Fibroblast of lung (primary cell): Measurements from ENCODE around the gene TMUB1. TPM values are rescaled to one million over a fixed set of nuclear protein-coding genes. Genes with fewer than 3 reads are reported as not detected.

Experiments used
- DNase-seq, 2 donors: peaks; one replicate each; pipeline versions ENCODE4 v3.0.0 to v3.0.0-alpha.2; 2010; ENCODE audit warnings: low read depth in 2 of 2
- H2AFZ ChIP-seq: 2 replicates; pipeline ENCODE4 v1.5.1; 2012; ENCODE audit warnings: low read length, control low read depth, inconsistent platforms
- H3K27ac ChIP-seq: 2 replicates; pipeline ENCODE4 v1.5.1; 2011; ENCODE audit warnings: low read length, control low read depth; ENCODE audit not compliant: insufficient read depth
- H3K27me3 ChIP-seq: 2 replicates; pipeline ENCODE4 v1.5.1; 2011; ENCODE audit warnings: mild to moderate bottlenecking, low read length; ENCODE audit not compliant: control insufficient read depth, insufficient read depth
- H3K36me3 ChIP-seq: 2 replicates; pipeline ENCODE4 v1.5.1; 2011; ENCODE audit warnings: low read length; ENCODE audit not compliant: control insufficient read depth, insufficient read depth
- H3K4me1 ChIP-seq: 2 replicates; pipeline ENCODE4 v1.5.1; 2011; ENCODE audit warnings: low read length; ENCODE audit not compliant: control insufficient read depth, insufficient read depth; ENCODE audit errors: extremely low read depth
- H3K4me2 ChIP-seq: 2 replicates; pipeline ENCODE4 v1.5.1; 2011; ENCODE audit warnings: low read length, control low read depth; ENCODE audit not compliant: insufficient read depth; ENCODE audit errors: extremely low read depth
- H3K4me3 ChIP-seq, 4 experiments: fragments of 200-600 bp in 1 of 4; sonication (generic) in 1 of 4; replicated peaks in 1 of 4; 2 replicates each; pipeline ENCODE4 v1.5.1; 2011 to 2016; ENCODE audit warnings: low read length in 4 of 4, low read depth in 3 of 4, mild to moderate bottlenecking in 3 of 4, control low read depth in 2 of 4, inconsistent platforms in 1 of 4, mixed read lengths in 1 of 4; ENCODE audit not compliant: insufficient read depth in 1 of 4; ENCODE audit errors: control extremely low read depth in 1 of 4
- H3K79me2 ChIP-seq: 2 replicates; pipeline ENCODE4 v1.5.1; 2012; ENCODE audit warnings: mild to moderate bottlenecking, low read length, inconsistent platforms; ENCODE audit not compliant: control insufficient read depth, insufficient read depth
- H3K9ac ChIP-seq: 2 replicates; pipeline ENCODE4 v1.5.1; 2011; ENCODE audit warnings: mild to moderate bottlenecking, low read length, control low read depth; ENCODE audit not compliant: insufficient read depth
- H3K9me3 ChIP-seq: 2 replicates; pipeline ENCODE4 v1.5.1; 2012; ENCODE audit warnings: low read depth, low read length; ENCODE audit not compliant: control insufficient read depth, insufficient read depth
- H4K20me1 ChIP-seq: 2 replicates; pipeline ENCODE4 v1.5.1; 2011; ENCODE audit warnings: low read length; ENCODE audit not compliant: control insufficient read depth, insufficient read depth; ENCODE audit errors: extremely low read depth
- CTCF ChIP-seq, 2 donors: IDR thresholded peaks in 1 of 2; conservative IDR thresholded peaks in 1 of 2; 1 replicate in 1 of 2; 2 replicates in 1 of 2; pipeline ENCODE4 v1.5.1; 2011 to 2012; ENCODE audit warnings: low read length in 2 of 2, control low read depth in 1 of 2, inconsistent platforms in 1 of 2, low read depth in 1 of 2, mild to moderate bottlenecking in 1 of 2
- EZH2 ChIP-seq: IDR thresholded peaks from 2 replicates; pipeline ENCODE4 v1.5.1; 2012; ENCODE audit warnings: low read length, control low read depth, mild to moderate bottlenecking; ENCODE audit errors: missing control alignments
- polyA plus RNA-seq, 2 donors: library from polyadenylated mRNA; depleted of rRNA in 1 of 2; stranded (reverse) in 1 of 2; unstranded in 1 of 2; fragments of >200 nt; gene quantifications; 2 replicates each; pipeline ENCODE4 v1.2.1, GENCODE V29; 2011 to 2012; ENCODE audit warnings: missing spikeins in 1 of 2
- total RNA-seq: library from RNA; depleted of rRNA; stranded (reverse); fragments of >200 nt; gene quantifications from 2 replicates; pipeline ENCODE4 v1.2.1, GENCODE V29; 2014

TMUB1 gene
- total and polyA plus RNA-seq, 2 donors (not counting 1 experiment from before 2014, with no cell fraction given) = 11.9 to 20.3 TPM

- no peaks in the 10 kb centered on the region for H4K20me1 ChIP-seq
- peak within 1 kb of the TSS; percentile 80 to 89 (median 81) for H3K4me3 ChIP-seq
- DNase-seq = peak; percentile 64 to 71
- H3K36me3 ChIP-seq = peaks cover 3% of the 10 kb centered on the region
- H3K4me2 ChIP-seq = peak within 1 kb of the TSS; percentile 93
- H3K4me1 ChIP-seq = peaks cover 23% of the 10 kb centered on the region
- TF ChIP-seq EZH2 (no peak), CTCF (conservative IDR thresholded peaks at IDR 0.05 in 1 of 2, IDR thresholded peaks at IDR 0.05 in 1 of 2; ENCODE audit: low read depth in 1 of 2, low read length in 2 of 2) (peak; percentile 9 to 43)
- H3K9ac ChIP-seq = peak within 1 kb of the TSS; percentile 74
- H3K27me3 ChIP-seq = no peaks in the 10 kb centered on the region
- H3K79me2 ChIP-seq = peaks cover 33% of the 10 kb centered on the region
- H3K27ac ChIP-seq = peak within 1 kb of the TSS; percentile 93
- no peaks in the 10 kb centered on the region for H3K9me3 ChIP-seq
- H2AFZ ChIP-seq = peak within 1 kb of the TSS; percentile 15
These were observed 23.8 kb downstream of the TMUB1 start, which contains the start of gene SLC4A2 for GRCh38 chr7:151059367-151060112. Gene SLC4A2, plus strand, starts transcription at chr7:151059589. Its CDS starts 2,399 bp downstream, at chr7:151061988.

GRCh38 chr7:151058781-151059366 lies 24.4 kb downstream of the TMUB1 start:
- peaks cover 23% of the 10 kb centered on the region for H3K4me1 ChIP-seq
- H3K9ac ChIP-seq = peak overlapping the region; percentile 74
- DNase-seq = peak in 1 of 2 donors; percentile 58
- H3K79me2 ChIP-seq = peaks cover 33% of the 10 kb centered on the region
- peaks cover 1% of the 10 kb centered on the region for H3K36me3 ChIP-seq
- H3K4me3 ChIP-seq = peak overlapping the region; percentile 55 to 89 (median 81)
- no peaks in the 10 kb centered on the region for H3K9me3 ChIP-seq
- no peak overlapping the region for H2AFZ ChIP-seq
- H3K27ac ChIP-seq = peak overlapping the region; percentile 93
- H4K20me1 ChIP-seq = no peaks in the 10 kb centered on the region
- H3K27me3 ChIP-seq = no peaks in the 10 kb centered on the region
- peak overlapping the region; percentile 71 for H3K4me2 ChIP-seq
- TF ChIP-seq CTCF (conservative IDR thresholded peaks at IDR 0.05 in 1 of 2, IDR thresholded peaks at IDR 0.05 in 1 of 2; ENCODE audit: low read depth in 1 of 2, low read length in 2 of 2) (no peak), EZH2 (no peak)

GRCh38 chr7:151057989-151058780 lies 25.1 kb downstream of the TMUB1 start:
- TF ChIP-seq EZH2 (no peak), CTCF (conservative IDR thresholded peaks at IDR 0.05 in 1 of 2, IDR thresholded peaks at IDR 0.05 in 1 of 2; ENCODE audit: low read depth in 1 of 2, low read length in 2 of 2) (peak in 1 of 2 donors; percentile 0)
- H3K36me3 ChIP-seq = peaks cover 1% of the 10 kb centered on the region
- H3K79me2 ChIP-seq = peaks cover 30% of the 10 kb centered on the region
- peak overlapping the region; percentile 93 for H3K27ac ChIP-seq
- H3K4me1 ChIP-seq = peaks cover 23% of the 10 kb centered on the region
- peak; percentile 100 for DNase-seq
- no peaks in the 10 kb centered on the region for H4K20me1 ChIP-seq
- H3K4me2 ChIP-seq = peak overlapping the region; percentile 71
- peak overlapping the region; percentile 34 to 89 (median 58) for H3K4me3 ChIP-seq
- no peaks in the 10 kb centered on the region for H3K9me3 ChIP-seq
- no peaks in the 10 kb centered on the region for H3K27me3 ChIP-seq
- peak overlapping the region; percentile 54 for H3K9ac ChIP-seq
- H2AFZ ChIP-seq = peak overlapping the region; percentile 28
